ENCODE measurements around the gene CYB561D2.

GRCh38 chr3:50336452-50337174 lies 14.0 kb upstream of the CYB561D2 start:
- TF ChIP-seq EZH2 (optimal IDR thresholded peaks at IDR 0.05; ENCODE audit: low read depth, low read length), result no peak
- TF ChIP-seq, protein P1, sequence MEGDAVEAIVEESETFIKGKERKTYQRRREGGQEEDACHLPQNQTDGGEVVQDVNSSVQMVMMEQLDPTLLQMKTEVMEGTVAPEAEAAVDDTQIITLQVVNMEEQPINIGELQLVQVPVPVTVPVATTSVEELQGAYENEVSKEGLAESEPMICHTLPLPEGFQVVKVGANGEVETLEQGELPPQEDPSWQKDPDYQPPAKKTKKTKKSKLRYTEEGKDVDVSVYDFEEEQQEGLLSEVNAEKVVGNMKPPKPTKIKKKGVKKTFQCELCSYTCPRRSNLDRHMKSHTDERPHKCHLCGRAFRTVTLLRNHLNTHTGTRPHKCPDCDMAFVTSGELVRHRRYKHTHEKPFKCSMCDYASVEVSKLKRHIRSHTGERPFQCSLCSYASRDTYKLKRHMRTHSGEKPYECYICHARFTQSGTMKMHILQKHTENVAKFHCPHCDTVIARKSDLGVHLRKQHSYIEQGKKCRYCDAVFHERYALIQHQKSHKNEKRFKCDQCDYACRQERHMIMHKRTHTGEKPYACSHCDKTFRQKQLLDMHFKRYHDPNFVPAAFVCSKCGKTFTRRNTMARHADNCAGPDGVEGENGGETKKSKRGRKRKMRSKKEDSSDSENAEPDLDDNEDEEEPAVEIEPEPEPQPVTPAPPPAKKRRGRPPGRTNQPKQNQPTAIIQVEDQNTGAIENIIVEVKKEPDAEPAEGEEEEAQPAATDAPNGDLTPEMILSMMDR (IDR thresholded peaks at IDR 0.05; ENCODE audit: low read length), result no peak

Data from MM.1S (cell line).